ENCODE data around the gene NRG2.

DNA sequence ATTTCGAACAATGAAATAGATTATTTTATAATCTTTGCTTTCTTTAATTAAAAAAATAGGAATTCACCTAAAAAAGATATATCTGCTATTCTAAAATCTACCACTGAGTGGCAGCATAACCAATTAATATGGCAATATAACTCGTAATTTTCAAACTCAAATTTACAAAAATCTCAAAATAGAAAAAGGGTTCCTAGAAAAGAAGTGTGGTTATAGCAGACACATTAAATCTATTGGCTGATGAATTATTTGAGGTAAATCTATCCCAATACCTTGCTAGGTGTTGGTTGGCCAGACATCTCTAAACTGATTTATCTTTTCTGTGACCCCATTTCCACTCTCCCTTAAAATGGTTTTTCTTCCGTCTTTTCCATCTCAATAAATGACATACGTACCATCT is 30.2 kb upstream of the NRG2 start:
- TF ChIP-seq POLR2AphosphoS5 (IDR thresholded peaks at IDR 0.05; ENCODE audit: borderline replicate concordance, low read depth, low read length), result no peak
- TF ChIP-seq EZH2 (IDR thresholded peaks at IDR 0.05), result no peak

Data from SK-N-MC (cell line).